ENCODE measurements around the gene CXCL14.

Gene CXCL14

GRCh38 chr5:135596157-135596763 is 17.5 kb upstream of the CXCL14 start:
- DNase-seq, result no peak

- no peak for DNase-seq
Measured at GRCh38 chr5:135594416-135594960, 15.7 kb upstream of the CXCL14 start.

- DNase-seq, result no peak
Measured at GRCh38 chr5:135593886-135594285, 15.1 kb upstream of the CXCL14 start.

- no peak for DNase-seq
Measured at GRCh38 chr5:135593141-135593540, 14.3 kb upstream of the CXCL14 start.

- DNase-seq, result no peak
Measured at GRCh38 chr5:135592312-135593045, 13.7 kb upstream of the CXCL14 start.

- DNase-seq, result no peak
Measured at GRCh38 chr5:135591277-135591676, 12.5 kb upstream of the CXCL14 start.

GRCh38 chr5:135589152-135589551 is 10.4 kb upstream of the CXCL14 start:
- no peak for DNase-seq

GRCh38 chr5:135587721-135588663 is 9.2 kb upstream of the CXCL14 start:
- no peak for DNase-seq

- DNase-seq, result no peak
Measured at GRCh38 chr5:135584918-135585317, 6.1 kb upstream of the CXCL14 start.

GRCh38 chr5:135584276-135584675 is 5.5 kb upstream of the CXCL14 start:
- no peak for DNase-seq

GRCh38 chr5:135582099-135582781 is 3.4 kb upstream of the CXCL14 start:
- no peak for DNase-seq

- no peak for DNase-seq
Measured at GRCh38 chr5:135578305-135578684, 496 bp downstream of the CXCL14 start.

- DNase-seq, result no peak
Measured at GRCh38 chr5:135577421-135577820, 1.4 kb downstream of the CXCL14 start.

- no peak for DNase-seq
Measured at GRCh38 chr5:135576075-135576599, 2.7 kb downstream of the CXCL14 start.

- DNase-seq, result no peak
Measured at GRCh38 chr5:135574493-135574892, 4.3 kb downstream of the CXCL14 start.

GRCh38 chr5:135571902-135572301 is 6.9 kb downstream of the CXCL14 start:
- DNase-seq, result no peak

GRCh38 chr5:135571066-135571609 is 7.7 kb downstream of the CXCL14 start:
- no peak for DNase-seq

GRCh38 chr5:135570453-135570764 is 8.4 kb downstream of the CXCL14 start:
- DNase-seq, result no peak

- DNase-seq, result no peak
Measured at GRCh38 chr5:135569755-135570452, 8.9 kb downstream of the CXCL14 start.

- no peak for DNase-seq
Measured at GRCh38 chr5:135568923-135569360, 9.8 kb downstream of the CXCL14 start.

- DNase-seq, result no peak
Measured at GRCh38 chr5:135568246-135568645, 10.5 kb downstream of the CXCL14 start.

GRCh38 chr5:135567661-135568060 is 11.1 kb downstream of the CXCL14 start:
- DNase-seq, result no peak

Measured in activated CD4-positive, alpha-beta T cell treated with anti-CD3 and anti-CD28 coated beads, Interleukin-2, amount 50 U/mL, for 1 hour (primary cell).